Measurements from ENCODE around the gene SFRP2.

- TF ChIP-seq CTCF (IDR thresholded peaks at IDR 0.05), result no peak
- no peak for TF ChIP-seq EZH2 (IDR thresholded peaks at IDR 0.05)
- no peak for TF ChIP-seq EZH2phosphoT487 (IDR thresholded peaks at IDR 0.05)
Observed at GRCh38 chr4:153741541-153741940, 47.3 kb downstream of the SFRP2 start.
